ENCODE measurements around the gene TAF11L14.

GRCh38 chr5:17680737-17681136 is 46.5 kb downstream of the TAF11L14 start:
- TF ChIP-seq CTCF (conservative IDR thresholded peaks at IDR 0.05): no peak
- TF ChIP-seq ZFX (IDR thresholded peaks at IDR 0.05): no peak

Data from C4-2B (cell line).